GM12891 (cell line): Measurements from ENCODE around the gene PRSS50.

Experiments
- PAX5 ChIP-seq: IDR thresholded peaks from 2 replicates; pipeline ENCODE4 v1.6.1; 2011; ENCODE audit warnings: low read length, moderate library complexity, mild to moderate bottlenecking; ENCODE audit not compliant: insufficient read depth, severe bottlenecking
- POLR2A ChIP-seq: IDR thresholded peaks from 2 replicates; pipeline ENCODE4 v1.6.1; 2011; ENCODE audit warnings: low read depth, low read length, control low read depth
- POLR2AphosphoS5 ChIP-seq: IDR thresholded peaks from 2 replicates; pipeline ENCODE4 v1.6.1; 2011; ENCODE audit warnings: low read depth, low read length, control low read depth
- POU2F2 ChIP-seq: IDR thresholded peaks from 2 replicates; pipeline ENCODE4 v1.6.1; 2011; ENCODE audit warnings: low read depth, mild to moderate bottlenecking, control low read depth, low read length, moderate library complexity

DNA sequence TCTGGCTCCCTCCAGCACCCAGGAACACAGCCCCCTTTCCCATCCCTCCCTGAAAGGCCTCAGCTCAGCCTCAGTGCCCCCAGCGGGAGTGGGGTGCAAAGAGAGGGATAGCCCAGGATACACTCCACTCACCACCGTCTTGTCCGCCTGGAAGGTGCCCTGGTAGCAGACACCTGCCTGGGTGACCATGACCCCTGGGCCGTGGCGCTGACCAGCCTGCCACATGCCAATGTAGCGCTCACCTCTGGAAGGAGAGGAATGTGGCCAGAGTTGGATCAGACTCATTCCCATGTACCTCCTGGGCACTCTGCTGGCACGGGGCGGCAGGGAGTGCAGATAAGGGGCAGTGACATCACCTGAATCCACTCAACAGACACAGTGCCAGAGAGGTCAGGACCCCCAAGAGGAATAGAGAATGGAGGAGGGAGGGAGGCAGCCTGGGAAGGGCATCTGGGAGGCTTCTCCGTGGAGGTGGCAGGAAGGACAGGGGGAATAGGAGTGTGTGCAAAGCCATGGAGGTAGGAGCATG lies 37.3 kb downstream of the PRSS50 start:
- TF ChIP-seq POLR2A (no peak), POU2F2 (no peak), POLR2AphosphoS5 (no peak), PAX5 (no peak)
